SU-DHL-6 (cell line): Measurements from ENCODE around the gene SCGN.
"Not testable (repeated sequence)": the region's sequence is repeated elsewhere in the genome, so short reads cannot be mapped to it uniquely, and the experiment has no call there.

Experiments used
- H2AFZ ChIP-seq: fragments of 200-600 bp; sonication (generic); 2 replicates; pipeline ENCODE4 v1.6.1; 2014; ENCODE audit warnings: low read depth, mild to moderate bottlenecking, moderate library complexity, mixed read lengths, antibody characterized with exemption, low read length; ENCODE audit not compliant: severe bottlenecking
- H3F3A ChIP-seq: fragments of 200-600 bp; shearing (Covaris generic); 2 replicates; pipeline ENCODE4 v1.6.0; 2016; ENCODE audit warnings: antibody characterized with exemption, mild to moderate bottlenecking; ENCODE audit not compliant: insufficient read depth
- H3K27ac ChIP-seq: fragments of 200-600 bp; sonication (generic); 2 replicates; pipeline ENCODE4 v1.5.1; 2016; ENCODE audit warnings: low read depth, mild to moderate bottlenecking, low read length, moderate library complexity, mixed read lengths
- H3K27me3 ChIP-seq: fragments of 200-600 bp; sonication (generic), shearing (Covaris generic); 2 replicates; pipeline ENCODE4 v1.6.0; 2014; ENCODE audit warnings: mild to moderate bottlenecking, low read length
- H3K36me3 ChIP-seq: fragments of 200-600 bp; sonication (generic); 2 replicates; pipeline ENCODE4 v1.6.1; 2014; ENCODE audit warnings: mild to moderate bottlenecking, low read length, mixed read lengths
- H3K4me2 ChIP-seq: fragments of 300-600, 200-600 bp; shearing (Covaris generic), sonication (generic); 2 replicates; pipeline ENCODE4 v1.6.0; 2014; ENCODE audit warnings: low read length, low read depth, mild to moderate bottlenecking; ENCODE audit not compliant: poor library complexity, severe bottlenecking
- H3K4me3 ChIP-seq: fragments of 200-600 bp; sonication (generic); 2 replicates; pipeline ENCODE4 v1.5.1; 2014; ENCODE audit warnings: antibody characterized with exemption, low read length, mild to moderate bottlenecking, mixed read lengths; ENCODE audit not compliant: insufficient read depth, poor library complexity, severe bottlenecking
- H3K79me2 ChIP-seq: fragments of 200-600 bp; sonication (generic); 2 replicates; pipeline ENCODE4 v1.6.1; 2014; ENCODE audit warnings: mild to moderate bottlenecking, low read length, moderate library complexity; ENCODE audit not compliant: insufficient read depth
- H3K9ac ChIP-seq: fragments of 200-600 bp; sonication (generic); 2 replicates; pipeline ENCODE4 v1.7.0; 2014; ENCODE audit warnings: mild to moderate bottlenecking, low read length
- H3K9me2 ChIP-seq: fragments of 200-600 bp; sonication (generic); replicated peaks from 2 replicates; pipeline ENCODE4 v1.6.1; 2014; ENCODE audit warnings: low read length; ENCODE audit not compliant: insufficient read depth
- H3K9me3 ChIP-seq: fragments of 200-600 bp; sonication (generic); 2 replicates; pipeline ENCODE4 v1.6.1; 2014; ENCODE audit warnings: low read length, mixed read lengths; ENCODE audit not compliant: insufficient read depth
- H4K20me1 ChIP-seq: fragments of 200-600 bp; sonication (generic); 2 replicates; pipeline ENCODE4 v1.6.1; 2014; ENCODE audit warnings: low read depth, mild to moderate bottlenecking, antibody characterized with exemption, low read length, moderate library complexity, mixed read lengths
- EZH2phosphoT487 ChIP-seq: fragments of 200-600 bp; sonication (generic), shearing (Covaris generic); conservative IDR thresholded peaks from 2 replicates; pipeline ENCODE4 v1.6.1; 2018; ENCODE audit warnings: mild to moderate bottlenecking, antibody characterized with exemption, low read length, moderate library complexity, mixed read lengths
- TF ChIP-seq, protein P1 (sequence below): fragments of 200-600 bp; sonication (generic); IDR thresholded peaks from one replicate; pipeline ENCODE4 v1.5.1; 2017; ENCODE audit warnings: antibody characterized with exemption, mild to moderate bottlenecking, low read length, moderate library complexity; ENCODE audit not compliant: insufficient read depth, poor library complexity, severe bottlenecking

Gene SCGN

DNA sequence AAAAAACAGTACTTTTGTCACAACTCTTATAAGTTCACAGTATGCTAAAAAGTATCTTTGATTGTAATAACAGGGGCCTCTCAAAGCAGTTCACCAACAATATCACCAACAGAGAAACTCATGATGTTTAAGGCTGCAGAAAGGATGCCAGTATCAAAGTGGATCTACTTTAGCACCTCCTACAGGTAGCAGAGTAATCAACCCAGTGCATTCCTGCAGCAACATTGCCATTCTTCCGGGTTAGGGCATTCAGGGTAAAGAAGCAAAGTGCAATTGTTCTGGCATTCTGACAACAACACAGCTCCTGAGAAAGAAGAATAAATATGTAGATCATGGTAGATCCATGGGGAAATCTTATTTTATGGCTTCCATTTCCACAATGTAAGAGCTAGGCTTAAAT, 95.0 kb downstream of the SCGN start:
- Histone ChIP-seq H3K4me2 (no peak overlapping the region), H4K20me1 (no peaks in the 10 kb centered on the region), H3K9me3 (0 out of 2 replicates have a peak, but pooled peaks cover 3% of the 10 kb centered on the region), H3K27ac (no peak overlapping the region), H3K9ac (no peak overlapping the region), H2AFZ (no peak overlapping the region), H3K4me3 (no peak overlapping the region), H3K27me3 (no peaks in the 10 kb centered on the region), H3K9me2 (no peaks in the 10 kb centered on the region), H3K36me3 (no peaks in the 10 kb centered on the region), H3K79me2 (no peaks in the 10 kb centered on the region), H3F3A (no peaks in the 10 kb centered on the region)
- TF ChIP-seq EZH2phosphoT487, result no peak
- TF ChIP-seq, protein P1, sequence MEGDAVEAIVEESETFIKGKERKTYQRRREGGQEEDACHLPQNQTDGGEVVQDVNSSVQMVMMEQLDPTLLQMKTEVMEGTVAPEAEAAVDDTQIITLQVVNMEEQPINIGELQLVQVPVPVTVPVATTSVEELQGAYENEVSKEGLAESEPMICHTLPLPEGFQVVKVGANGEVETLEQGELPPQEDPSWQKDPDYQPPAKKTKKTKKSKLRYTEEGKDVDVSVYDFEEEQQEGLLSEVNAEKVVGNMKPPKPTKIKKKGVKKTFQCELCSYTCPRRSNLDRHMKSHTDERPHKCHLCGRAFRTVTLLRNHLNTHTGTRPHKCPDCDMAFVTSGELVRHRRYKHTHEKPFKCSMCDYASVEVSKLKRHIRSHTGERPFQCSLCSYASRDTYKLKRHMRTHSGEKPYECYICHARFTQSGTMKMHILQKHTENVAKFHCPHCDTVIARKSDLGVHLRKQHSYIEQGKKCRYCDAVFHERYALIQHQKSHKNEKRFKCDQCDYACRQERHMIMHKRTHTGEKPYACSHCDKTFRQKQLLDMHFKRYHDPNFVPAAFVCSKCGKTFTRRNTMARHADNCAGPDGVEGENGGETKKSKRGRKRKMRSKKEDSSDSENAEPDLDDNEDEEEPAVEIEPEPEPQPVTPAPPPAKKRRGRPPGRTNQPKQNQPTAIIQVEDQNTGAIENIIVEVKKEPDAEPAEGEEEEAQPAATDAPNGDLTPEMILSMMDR, result no peak

GRCh38 chr6:25747477-25747876, 95.5 kb downstream of the SCGN start:
- Histone ChIP-seq H3K9ac (no peak overlapping the region), H3F3A (no peaks in the 10 kb centered on the region), H2AFZ (no peak overlapping the region), H3K79me2 (no peaks in the 10 kb centered on the region), H3K9me3 (no peaks in the 10 kb centered on the region), H3K9me2 (no peaks in the 10 kb centered on the region), H3K4me2 (no peak overlapping the region), H3K27ac (no peak overlapping the region), H4K20me1 (no peaks in the 10 kb centered on the region), H3K27me3 (no peaks in the 10 kb centered on the region), H3K36me3 (no peaks in the 10 kb centered on the region), H3K4me3 (no peak overlapping the region)
- no peak for TF ChIP-seq EZH2phosphoT487
- TF ChIP-seq, protein P1, result no peak

DNA sequence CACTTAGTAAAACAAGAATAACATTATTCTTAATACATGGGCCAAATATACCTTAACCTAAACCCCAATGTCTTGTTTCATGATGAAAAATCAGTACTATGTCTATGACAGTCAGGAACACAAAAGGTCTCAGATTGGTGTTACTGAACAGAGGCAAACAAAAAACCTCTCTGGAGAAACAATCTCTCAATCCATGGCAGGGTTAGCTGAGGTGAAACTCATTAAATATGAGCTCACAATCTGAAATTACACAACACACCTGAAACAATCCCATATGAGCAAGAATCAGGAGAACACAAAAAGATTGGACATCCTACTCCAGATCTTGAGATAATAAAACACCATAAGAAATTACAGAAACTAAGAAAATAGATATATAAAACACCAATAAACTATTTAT, 96.0 kb downstream of the SCGN start:
- Histone ChIP-seq H3K79me2 (no peaks in the 10 kb centered on the region), H3K4me2 (no peak overlapping the region), H3K36me3 (no peaks in the 10 kb centered on the region), H3K27me3 (no peaks in the 10 kb centered on the region), H3K27ac (no peak overlapping the region), H3K9me3 (no peaks in the 10 kb centered on the region), H3K4me3 (no peak overlapping the region), H4K20me1 (no peaks in the 10 kb centered on the region), H3F3A (no peaks in the 10 kb centered on the region), H3K9me2 (no peaks in the 10 kb centered on the region), H3K9ac (no peak overlapping the region), H2AFZ (no peak overlapping the region)
- no peak for TF ChIP-seq EZH2phosphoT487
- TF ChIP-seq, protein P1, result no peak

GRCh38 chr6:25748601-25749517, 96.8 kb downstream of the SCGN start:
- not testable (repeated sequence) for H3K36me3 ChIP-seq, H3K4me3 ChIP-seq, H3K79me2 ChIP-seq, H3F3A ChIP-seq, H3K4me2 ChIP-seq, H3K27ac ChIP-seq, H4K20me1 ChIP-seq, H2AFZ ChIP-seq, H3K9me3 ChIP-seq, H3K9me2 ChIP-seq, H3K9ac ChIP-seq, H3K27me3 ChIP-seq
